Kidney (tissue), 14 donors: ENCODE measurements around the gene UCHL3. TPM values are rescaled to one million over a fixed set of nuclear protein-coding genes. Genes with fewer than 3 reads are reported as not detected.

Experiments
- DNase-seq, 5 donors: peaks; one replicate each; pipeline ENCODE4 v3.0.0-alpha.2; 2013 to 2020
- FAIRE-seq: peaks from 2 replicates; lab custom pipeline; 2012; peaks lifted over from hg19 to GRCh38; lab: Jason Lieb, UNC
- H3K27ac ChIP-seq, 2 donors: one replicate each; pipeline ENCODE4 v1.7.0; 2013; ENCODE audit warnings: low read depth in 2 of 2, low read length in 2 of 2, inconsistent platforms in 1 of 2
- H3K27me3 ChIP-seq: one replicate; pipeline ENCODE4 v1.7.1; 2013; ENCODE audit warnings: low read length, inconsistent platforms; ENCODE audit not compliant: control insufficient read depth, insufficient read depth
- H3K36me3 ChIP-seq, 3 donors: one replicate each; pipeline versions ENCODE4 v1.7.0 to v1.7.1; 2013; ENCODE audit warnings: low read length in 3 of 3, control low read depth in 1 of 3, inconsistent platforms in 1 of 3; ENCODE audit not compliant: insufficient read depth in 3 of 3, control insufficient read depth in 2 of 3
- H3K4me1 ChIP-seq, 3 donors: one replicate each; pipeline versions ENCODE4 v1.7.0 to v1.7.1; 2013; ENCODE audit warnings: low read length in 3 of 3, inconsistent platforms in 1 of 3, low read depth in 1 of 3; ENCODE audit not compliant: control insufficient read depth in 2 of 3, insufficient read depth in 2 of 3
- H3K4me3 ChIP-seq, 3 donors: one replicate each; pipeline versions ENCODE4 v1.7.0 to v1.8.1; 2013; ENCODE audit warnings: low read length in 3 of 3, control low read depth in 1 of 3, inconsistent platforms in 1 of 3
- H3K9ac ChIP-seq, 3 donors: one replicate each; pipeline versions ENCODE4 v1.7.0 to v1.7.1; 2013; ENCODE audit warnings: low read length in 3 of 3, control low read depth in 1 of 3, inconsistent platforms in 1 of 3
- H3K9me3 ChIP-seq, 3 donors: one replicate each; pipeline versions ENCODE4 v1.7.0 to v1.7.1; 2013; ENCODE audit warnings: low read length in 3 of 3, control low read depth in 1 of 3, inconsistent platforms in 1 of 3; ENCODE audit not compliant: control insufficient read depth in 2 of 3, insufficient read depth in 1 of 3
- intact Hi-C: fragments of 100-400 bp; cut with DNase I; formaldehyde crosslinking; loops from one replicate; pipeline ENCODE4 v1.11.1; 2022
- polyA plus RNA-seq: library from polyadenylated mRNA; stranded (reverse); fragments of 350-450 nt; fragmentation: Illumina TruSeq; extraction: RNeasy Lipid Tissue Mini Kit (QIAGEN cat#74804); gene quantifications from one replicate; pipeline ENCODE4 v1.2.3, GENCODE V29; 2014; ENCODE audit warnings: low read depth, low replicate concordance; ENCODE audit not compliant: insufficient read depth
- total RNA-seq: library from RNA; stranded (reverse); fragmentation: NEBNext Ultra II Directional; extraction: Animal tissue kit (Norgen Biotek cat#: 25700); gene quantifications from one replicate; pipeline ENCODE4 v1.2.1, GENCODE V29; 2021
- TF ChIP-seq, protein P1 (sequence below): IDR thresholded peaks from 3 replicates; pipeline ENCODE4 v1.5.1; 2012; ENCODE audit warnings: mild to moderate bottlenecking, moderate library complexity, borderline replicate concordance; ENCODE audit not compliant: insufficient read depth; ENCODE audit errors: extremely low read depth
- donor health status: control.
- donor health status: control.
- donor health status: control.
- donor health status: control.
- donor health status: control.
- donor health status: DM: yes; HTN: yes; CAD: no.
- donor health status: Normal renal cell carcinoma (clear cell type).

Gene UCHL3
- total and polyA plus RNA-seq, 2 donors from 2014 or later = 26.0 to 65.0 TPM

DNA sequence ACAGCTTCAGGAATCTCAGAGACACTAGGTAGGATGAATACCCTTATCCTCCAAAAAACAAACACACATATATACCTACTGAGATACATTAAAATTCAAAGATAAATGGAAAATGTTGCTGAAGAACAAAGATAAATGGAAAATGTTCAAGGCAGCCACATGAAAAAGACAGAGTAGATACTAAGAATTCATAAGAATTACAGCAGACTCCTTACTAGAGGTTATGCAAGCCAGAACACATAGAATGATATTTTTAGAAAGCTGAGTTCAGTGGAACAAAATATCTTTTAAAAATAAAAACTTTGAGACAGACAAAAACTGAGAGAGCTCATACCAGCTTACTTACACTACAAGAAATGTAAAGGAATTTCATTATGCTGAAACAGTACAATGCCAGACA lies 35.6 kb downstream of the UCHL3 start:
- no peak overlapping the region for H3K9ac ChIP-seq
- FAIRE-seq = no peak
- H3K4me1 ChIP-seq = no peaks in the 10 kb centered on the region
- peaks cover 0 to 8% (median 0%) of the 10 kb centered on the region in 3 donors for H3K9me3 ChIP-seq
- TF ChIP-seq, protein P1, sequence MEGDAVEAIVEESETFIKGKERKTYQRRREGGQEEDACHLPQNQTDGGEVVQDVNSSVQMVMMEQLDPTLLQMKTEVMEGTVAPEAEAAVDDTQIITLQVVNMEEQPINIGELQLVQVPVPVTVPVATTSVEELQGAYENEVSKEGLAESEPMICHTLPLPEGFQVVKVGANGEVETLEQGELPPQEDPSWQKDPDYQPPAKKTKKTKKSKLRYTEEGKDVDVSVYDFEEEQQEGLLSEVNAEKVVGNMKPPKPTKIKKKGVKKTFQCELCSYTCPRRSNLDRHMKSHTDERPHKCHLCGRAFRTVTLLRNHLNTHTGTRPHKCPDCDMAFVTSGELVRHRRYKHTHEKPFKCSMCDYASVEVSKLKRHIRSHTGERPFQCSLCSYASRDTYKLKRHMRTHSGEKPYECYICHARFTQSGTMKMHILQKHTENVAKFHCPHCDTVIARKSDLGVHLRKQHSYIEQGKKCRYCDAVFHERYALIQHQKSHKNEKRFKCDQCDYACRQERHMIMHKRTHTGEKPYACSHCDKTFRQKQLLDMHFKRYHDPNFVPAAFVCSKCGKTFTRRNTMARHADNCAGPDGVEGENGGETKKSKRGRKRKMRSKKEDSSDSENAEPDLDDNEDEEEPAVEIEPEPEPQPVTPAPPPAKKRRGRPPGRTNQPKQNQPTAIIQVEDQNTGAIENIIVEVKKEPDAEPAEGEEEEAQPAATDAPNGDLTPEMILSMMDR = no peak
- intact Hi-C loops = no loop called here
- no peaks in the 10 kb centered on the region for H3K27me3 ChIP-seq
- H3K4me3 ChIP-seq = no peak overlapping the region
- DNase-seq = no peak
- no peak overlapping the region for H3K27ac ChIP-seq
- peaks cover 0 to 1% (median 0%) of the 10 kb centered on the region in 3 donors for H3K36me3 ChIP-seq

GRCh38 chr13:75587679-75588078 lies 38.1 kb downstream of the UCHL3 start:
- Histone ChIP-seq H3K27me3 (no peaks in the 10 kb centered on the region), H3K9me3 (peaks cover 0 to 8% (median 0%) of the 10 kb centered on the region in 3 donors), H3K27ac (no peak overlapping the region), H3K36me3 (peaks cover 0 to 2% (median 2%) of the 10 kb centered on the region in 3 donors), H3K4me1 (no peaks in the 10 kb centered on the region), H3K9ac (no peak overlapping the region), H3K4me3 (no peak overlapping the region)
- intact Hi-C loops = no loop called here
- no peak for FAIRE-seq
- TF ChIP-seq, protein P1 = no peak
- DNase-seq = no peak

- DNase-seq (peak in 1 of 5 donors; percentile 22), FAIRE-seq (no peak)
- Histone ChIP-seq H3K9ac (no peak overlapping the region), H3K27me3 (no peaks in the 10 kb centered on the region), H3K4me3 (no peak overlapping the region), H3K27ac (no peak overlapping the region), H3K9me3 (no peaks in the 10 kb centered on the region), H3K4me1 (no peaks in the 10 kb centered on the region), H3K36me3 (peaks cover 0 to 4% (median under 1%) of the 10 kb centered on the region in 3 donors)
- intact Hi-C loops = no loop called here
- TF ChIP-seq, protein P1 = no peak
Measured at GRCh38 chr13:75596657-75597182, 47.1 kb downstream of the UCHL3 start.

DNA sequence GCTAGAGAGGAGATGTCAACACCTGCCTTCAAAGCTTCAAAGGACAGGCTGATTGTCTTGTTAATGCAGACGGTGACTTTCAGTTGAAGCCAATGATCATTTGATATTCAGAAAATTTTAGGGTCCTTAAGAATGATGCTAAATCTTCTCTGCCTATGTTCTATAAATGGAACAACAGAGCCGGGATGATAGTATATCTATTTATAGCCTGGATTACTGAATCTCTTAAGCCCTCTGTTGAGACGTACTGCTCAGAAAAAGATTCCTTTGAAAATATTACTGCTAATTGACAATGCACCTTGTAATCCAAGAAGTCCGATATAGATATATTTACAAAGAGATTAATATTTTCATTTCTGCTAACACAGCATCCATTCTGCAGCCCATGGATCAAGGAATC lies 50.8 kb downstream of the UCHL3 start:
- Histone ChIP-seq H3K27ac (no peak overlapping the region), H3K27me3 (no peaks in the 10 kb centered on the region), H3K4me1 (no peaks in the 10 kb centered on the region), H3K9me3 (no peaks in the 10 kb centered on the region), H3K36me3 (peaks cover 0 to 4% (median 0%) of the 10 kb centered on the region in 3 donors), H3K4me3 (no peak overlapping the region), H3K9ac (no peak overlapping the region)
- intact Hi-C loops = no loop called here
- no peak for FAIRE-seq
- TF ChIP-seq, protein P1 = no peak
- no peak for DNase-seq
